ENCODE results near the gene BOD1.
"Not testable (repeated sequence)": the region's sequence is repeated elsewhere in the genome, so short reads cannot be mapped to it uniquely, and the experiment has no call there.

Gene BOD1

DNA sequence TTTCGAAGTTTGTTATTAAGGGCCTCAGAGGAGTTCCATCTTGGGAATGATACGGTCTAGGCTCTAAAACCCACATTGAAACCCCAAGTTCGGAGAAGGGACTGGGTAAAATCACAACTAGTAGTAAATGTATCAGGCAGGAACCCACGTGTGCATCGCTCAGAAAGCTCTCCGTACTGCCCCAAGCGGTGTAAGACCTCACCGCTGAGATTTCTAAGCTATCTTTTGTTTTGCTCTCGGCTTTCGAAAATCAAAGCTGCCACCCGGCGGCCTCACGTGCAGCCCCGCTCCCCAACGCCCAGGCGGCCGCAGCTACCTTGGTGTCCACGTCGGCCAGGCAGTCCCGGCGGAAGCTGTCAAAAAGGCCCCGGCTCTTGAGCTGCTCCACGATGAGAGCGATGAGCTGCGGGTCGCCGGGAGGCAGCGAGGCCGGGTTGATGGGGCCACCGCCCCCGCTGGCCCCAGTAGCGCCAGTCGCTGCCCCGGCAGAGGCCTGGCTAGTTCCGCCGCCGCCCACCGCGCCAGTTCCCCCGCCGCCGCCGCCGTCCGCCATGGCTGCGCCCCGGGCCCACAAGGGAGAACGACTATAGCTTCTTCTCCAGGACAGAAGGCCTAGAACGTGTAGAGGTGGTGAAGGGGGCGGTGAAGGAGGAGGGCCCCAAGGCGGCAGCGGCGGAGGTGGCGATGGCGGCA is 420 bp downstream of the BOD1 start:
- peak; percentile 69 for DNase-seq (ENCODE audit: low spot score)

DNA sequence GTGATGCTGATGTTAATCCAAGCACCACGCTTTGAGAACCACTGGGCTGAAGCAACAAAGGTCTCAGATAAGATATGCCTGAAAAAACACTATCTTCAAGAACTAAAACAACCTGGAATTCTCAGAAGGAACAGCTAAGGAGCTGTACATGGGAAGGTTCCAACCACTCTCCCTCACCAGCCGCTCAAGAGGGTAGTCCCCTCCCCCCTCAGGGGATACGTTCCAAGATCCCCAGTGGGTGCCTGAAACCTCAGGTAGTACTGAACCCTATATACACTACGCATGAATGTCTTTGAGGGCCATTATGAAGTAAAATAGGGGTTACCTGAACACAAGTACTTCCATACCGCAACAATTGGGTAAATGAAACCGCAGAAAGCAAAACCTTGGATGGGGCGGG is 1.9 kb downstream of the BOD1 start:
- no peak for DNase-seq (ENCODE audit: low spot score)

DNA sequence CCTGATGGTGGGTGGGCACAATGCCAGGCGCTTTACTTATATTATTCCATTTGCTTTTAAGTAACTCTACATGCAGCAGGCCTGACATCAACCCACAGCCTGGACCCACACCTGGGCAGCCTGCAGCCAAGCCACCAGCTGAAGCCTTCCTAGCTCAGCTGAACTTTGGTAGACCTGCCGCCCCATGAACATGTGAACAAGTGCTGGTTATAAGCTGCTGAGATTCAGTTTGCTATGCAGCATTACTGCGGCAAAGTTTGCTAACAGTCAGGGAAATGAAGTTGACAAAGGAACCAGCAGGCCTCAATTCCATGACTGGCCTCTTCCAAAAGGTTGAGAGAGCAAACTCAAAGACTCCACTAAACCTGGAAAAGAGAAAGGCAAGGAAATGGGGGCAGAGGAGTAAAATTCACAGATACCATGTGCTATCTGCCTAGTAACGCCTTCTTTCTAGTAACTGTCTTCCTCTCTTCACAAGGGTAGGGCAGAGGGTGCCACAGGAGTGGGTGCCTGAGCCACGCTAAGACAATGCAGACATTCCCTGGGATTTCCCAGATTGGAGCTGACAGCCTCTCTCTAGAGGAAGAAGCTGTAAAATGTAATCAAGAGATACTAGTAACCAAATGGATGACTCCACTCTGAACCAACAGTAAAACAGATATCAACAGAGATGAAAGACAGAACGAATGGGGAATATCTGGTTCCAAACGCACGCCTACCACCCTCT is 2.9 kb downstream of the BOD1 start:
- DNase-seq (ENCODE audit: low spot score) = no peak

DNA sequence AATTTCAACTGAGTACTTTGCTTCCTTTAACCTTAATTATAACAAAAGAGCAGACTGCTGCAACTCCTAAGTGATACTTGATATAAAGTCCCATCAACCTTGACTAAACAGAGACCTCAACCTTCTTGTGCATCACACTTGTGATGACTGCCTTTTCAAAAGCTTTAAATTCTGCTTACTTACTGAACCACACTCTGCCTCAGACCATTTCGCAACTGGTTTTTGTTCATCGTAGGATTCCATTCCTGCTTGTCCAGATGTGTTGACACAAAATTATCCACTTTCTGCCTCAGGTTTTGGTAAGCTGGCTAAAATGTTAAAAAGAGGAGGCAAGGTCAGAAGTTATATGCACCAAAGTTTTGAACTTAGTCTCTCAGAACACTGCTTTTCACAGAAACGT is 3.5 kb downstream of the BOD1 start:
- DNase-seq (ENCODE audit: low spot score) = no peak

DNA sequence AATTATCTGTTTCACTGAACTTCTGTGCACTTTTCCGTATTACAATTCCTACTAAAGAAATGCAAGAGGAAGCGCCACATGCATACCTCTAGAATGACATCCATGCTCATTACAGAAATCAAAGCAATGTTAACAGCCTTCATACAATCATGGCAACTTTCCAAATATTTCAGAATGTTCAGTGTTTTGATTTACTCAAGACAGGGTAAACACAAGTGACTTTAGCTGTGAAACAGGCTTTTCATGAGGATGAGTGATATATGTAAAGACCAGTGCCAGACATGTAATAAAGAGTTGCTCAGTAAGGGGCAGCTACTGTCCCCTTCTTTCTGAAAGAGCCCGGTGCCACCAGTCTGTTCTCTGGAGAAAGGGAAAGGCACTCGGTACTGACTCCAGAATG is 4.7 kb downstream of the BOD1 start:
- no peak for DNase-seq (ENCODE audit: low spot score)

DNA sequence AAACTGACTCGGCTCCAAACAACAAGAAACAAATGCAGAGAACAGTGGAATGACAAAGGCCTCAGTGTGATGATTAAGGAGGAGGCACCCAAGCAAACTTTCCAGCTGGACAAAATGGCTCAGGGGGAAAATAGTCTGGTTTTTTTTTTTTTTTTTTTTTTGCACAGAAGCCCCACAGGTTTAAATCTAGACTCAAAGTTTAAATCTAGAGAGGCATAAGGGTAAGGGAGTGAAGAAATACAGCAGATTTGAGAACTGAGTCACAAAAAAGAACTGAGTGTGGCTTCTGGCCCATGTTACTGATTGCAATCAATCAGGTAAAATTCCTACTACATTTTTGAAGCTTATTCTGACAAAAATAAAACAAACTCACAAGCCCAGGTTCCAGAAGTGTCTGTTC is 12.3 kb downstream of the BOD1 start:
- DNase-seq (ENCODE audit: low spot score) = no peak

DNA sequence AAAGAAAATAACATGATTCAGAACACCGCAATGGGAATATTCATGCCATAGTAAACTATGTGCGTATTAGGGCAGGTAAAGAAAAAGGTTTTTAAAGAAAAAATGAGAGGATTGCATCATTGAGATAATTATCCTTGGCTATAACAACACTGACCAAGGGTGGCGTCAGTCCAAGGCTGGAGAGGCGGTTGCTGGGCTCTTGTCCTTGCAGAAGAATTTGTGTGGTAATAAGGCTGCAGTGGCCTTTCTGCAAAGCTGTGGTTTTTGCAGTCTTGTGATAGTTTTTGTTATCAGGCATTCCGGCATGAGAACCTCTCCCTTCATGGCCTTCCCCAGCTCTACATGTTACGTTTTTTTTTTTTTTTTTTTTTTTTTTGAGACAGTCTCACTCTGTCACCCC is 14.0 kb downstream of the BOD1 start:
- no peak for DNase-seq (ENCODE audit: low spot score)

DNA sequence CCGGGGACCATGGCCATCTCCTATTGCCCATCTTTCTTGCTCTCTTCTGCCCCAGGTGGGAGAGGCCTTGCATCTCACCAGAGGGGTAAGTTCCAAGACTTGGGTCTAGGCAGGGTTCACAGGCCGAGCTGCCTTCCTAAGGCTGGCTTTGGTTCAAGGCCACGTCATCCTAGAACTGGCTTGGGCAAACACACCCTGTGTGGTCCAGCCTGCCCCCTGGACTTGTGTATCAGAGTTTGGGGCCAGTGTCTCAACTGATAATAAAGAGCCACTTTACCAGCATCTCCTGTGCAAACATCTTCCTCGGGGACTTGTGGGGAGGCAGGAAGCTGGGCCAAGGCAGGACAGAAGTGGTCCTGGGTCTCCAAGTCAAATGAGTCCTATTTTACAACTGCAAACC is 17.8 kb downstream of the BOD1 start:
- DNase-seq (ENCODE audit: low spot score) = no peak

DNA sequence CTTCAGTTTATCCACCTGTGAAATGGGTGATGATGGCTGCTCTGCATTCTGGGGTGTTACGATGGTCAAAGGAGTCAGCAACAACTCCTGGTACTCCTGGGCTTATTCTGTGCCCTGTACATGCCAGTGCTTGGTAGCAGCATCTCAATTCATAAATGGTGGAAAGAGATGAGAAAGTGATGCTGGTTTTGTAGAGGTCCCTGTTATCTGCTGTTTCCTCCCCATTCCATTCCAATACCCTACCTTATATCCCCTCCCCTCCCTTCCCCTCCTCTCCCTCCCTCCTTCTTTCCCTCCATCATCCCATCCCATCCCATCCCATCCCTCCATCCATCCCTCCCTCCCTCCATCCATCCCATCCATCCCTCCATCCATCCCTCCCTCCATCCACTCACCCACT is 19.1 kb downstream of the BOD1 start:
- DNase-seq (ENCODE audit: low spot score) = no peak

DNA sequence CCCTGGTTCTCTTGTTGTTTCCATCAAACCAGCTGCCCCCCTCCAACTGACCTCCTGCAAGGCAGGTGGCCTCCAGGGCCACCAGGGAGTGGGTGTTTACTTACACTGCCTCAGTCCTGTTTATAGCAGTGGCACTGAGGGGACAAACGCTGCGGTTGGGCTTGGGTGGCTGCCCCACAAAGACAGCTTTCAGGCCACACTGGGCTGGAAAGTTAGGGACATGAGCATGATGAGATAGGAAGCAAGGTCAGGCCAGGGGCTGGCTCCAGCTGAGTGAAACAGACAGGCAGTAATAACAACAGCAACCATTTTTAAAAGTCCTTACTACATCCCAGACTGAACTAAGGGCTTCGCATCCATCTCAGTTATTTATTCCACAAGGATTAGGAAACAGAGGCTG is 20.6 kb downstream of the BOD1 start:
- DNase-seq (ENCODE audit: low spot score) = no peak

DNA sequence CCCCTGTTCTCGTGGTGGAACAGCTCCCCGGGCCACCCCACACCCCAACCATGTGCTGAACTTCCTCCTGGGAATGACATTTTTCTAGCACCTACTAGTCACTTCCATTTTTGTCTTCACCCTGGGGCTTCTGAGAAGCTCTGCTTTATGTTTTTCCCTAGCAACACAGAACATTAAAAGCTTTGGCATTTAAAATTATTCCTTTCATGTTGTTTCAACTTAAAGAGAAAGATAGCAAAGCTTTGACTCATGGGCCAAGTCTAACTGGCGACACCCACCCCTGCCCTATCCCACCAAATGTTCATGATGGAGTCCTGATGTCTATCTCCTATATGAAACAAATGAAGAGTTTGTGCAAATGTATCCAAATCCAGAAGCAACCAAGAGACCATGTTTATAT is 22.4 kb downstream of the BOD1 start:
- DNase-seq (ENCODE audit: low spot score) = no peak

DNA sequence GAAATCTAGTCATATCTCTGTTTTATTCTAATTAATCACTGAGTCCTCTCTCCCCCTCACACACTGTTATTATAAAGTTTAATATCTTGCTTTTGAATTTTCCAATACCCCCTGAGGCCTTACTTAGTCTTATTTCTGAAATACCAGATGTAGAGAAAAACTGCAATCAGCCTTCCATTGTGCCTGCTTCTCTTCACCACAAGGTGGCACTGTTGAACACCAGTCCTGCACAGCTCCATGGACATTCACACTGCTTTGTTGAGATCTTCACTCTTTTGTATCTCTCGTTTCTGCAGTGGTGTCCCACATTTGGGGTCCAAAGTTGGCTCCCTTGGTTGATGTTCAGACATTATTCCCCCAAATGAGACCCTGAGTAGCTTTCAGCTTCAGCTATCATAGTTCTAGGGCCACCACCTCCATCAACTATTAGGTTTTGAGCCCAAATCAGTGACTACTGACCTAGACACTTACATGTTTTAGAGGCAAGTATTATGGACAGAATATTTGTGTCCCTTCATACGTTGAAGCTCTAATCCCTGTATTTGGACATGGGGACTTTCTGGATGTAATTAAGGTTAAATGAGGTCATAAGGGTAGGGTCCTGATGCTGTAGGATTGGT is 24.3 kb downstream of the BOD1 start:
- no peak for DNase-seq (ENCODE audit: low spot score)

DNA sequence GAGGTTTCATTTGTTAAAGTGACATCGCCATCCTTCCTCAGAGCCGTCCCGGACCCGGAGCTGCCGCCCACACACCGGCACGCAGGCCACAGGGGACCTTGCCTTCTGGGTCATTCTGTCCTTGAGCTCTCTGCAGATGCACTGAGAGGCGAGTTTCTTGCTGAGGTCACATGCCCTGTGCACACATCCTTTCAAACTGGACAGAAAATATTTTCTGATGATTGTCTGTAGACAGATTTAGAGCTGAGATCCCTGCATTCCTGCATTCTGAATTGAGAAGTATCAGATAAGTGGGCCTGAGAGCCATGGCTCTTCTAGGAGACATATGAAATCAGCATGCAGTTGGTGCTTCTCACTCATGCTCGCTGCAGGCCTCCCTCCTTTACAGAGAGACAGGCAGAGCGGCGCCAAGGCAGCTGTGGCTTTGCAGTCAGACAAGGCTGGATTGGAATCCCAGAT is 25.4 kb downstream of the BOD1 start:
- no peak for DNase-seq (ENCODE audit: low spot score)

DNA sequence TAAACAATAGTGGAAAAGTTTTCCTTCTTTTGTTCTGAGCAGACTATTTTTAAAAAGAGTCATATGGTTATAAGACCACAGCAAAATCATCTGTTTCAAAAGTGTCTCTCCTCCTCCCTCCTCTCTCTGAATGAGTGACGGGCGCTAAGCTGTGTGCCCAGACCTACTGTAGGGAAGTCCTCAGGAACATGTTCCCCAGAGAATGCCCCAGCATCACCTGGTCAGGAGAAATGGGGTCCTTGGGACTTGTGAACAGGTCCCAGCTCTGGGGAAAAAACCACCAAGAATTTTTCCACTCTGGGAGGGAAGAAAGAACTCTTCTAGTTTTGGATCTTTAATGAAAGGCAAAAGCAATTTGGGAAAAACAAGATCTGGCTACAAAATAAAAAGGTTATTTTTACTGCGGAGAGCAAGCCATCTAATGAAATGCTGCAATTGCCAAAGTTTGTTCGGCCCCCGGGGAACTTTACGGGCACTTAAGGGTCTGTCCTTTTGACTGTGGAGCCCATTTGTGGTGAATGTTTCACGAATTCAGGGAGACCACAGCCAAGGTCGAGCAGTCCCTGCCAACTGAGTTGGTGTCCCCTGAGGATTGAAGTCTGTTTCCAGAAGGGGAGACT is 25.9 kb downstream of the BOD1 start:
- DNase-seq (ENCODE audit: low spot score) = no peak

DNA sequence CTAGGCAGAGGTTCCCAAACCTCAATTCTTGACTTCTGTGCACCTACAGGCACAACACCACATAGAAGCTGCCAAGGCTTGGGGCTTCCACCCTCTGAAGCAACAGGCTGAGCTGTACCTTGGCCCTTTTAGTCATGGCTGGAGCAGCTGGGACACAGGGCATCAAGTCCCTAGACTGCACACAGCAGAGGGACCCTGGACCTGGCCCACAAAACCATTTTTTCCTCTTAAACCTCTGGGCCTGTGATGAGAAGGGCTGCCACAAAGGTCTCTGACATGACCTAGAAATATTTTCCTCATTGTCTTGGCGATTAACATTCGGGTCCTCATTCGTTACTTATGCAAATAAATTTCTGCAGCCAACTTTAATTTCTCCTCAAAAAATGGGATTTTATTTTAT is 30.3 kb downstream of the BOD1 start:
- not testable (repeated sequence) for DNase-seq (ENCODE audit: low spot score)

DNA sequence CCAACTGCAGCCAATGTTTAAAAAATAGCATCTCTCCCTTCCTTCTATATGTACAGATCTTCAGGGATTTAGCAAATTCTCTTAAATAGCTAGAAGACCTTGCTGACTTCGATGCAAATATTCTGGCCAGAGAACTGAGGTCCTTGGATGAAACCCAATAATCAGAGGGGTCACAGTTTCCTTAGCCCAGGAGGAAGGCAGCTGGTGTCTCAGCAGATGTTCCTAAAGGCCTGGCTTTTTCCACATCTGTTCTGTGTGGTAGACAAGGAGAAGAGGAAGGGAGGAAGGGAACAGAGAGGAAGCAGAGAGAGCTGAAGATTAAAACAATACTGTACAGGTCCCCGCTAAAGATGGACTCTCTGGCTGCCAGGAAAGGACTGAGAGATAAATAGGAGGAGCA is 33.1 kb downstream of the BOD1 start:
- no peak for DNase-seq (ENCODE audit: low spot score)

DNA sequence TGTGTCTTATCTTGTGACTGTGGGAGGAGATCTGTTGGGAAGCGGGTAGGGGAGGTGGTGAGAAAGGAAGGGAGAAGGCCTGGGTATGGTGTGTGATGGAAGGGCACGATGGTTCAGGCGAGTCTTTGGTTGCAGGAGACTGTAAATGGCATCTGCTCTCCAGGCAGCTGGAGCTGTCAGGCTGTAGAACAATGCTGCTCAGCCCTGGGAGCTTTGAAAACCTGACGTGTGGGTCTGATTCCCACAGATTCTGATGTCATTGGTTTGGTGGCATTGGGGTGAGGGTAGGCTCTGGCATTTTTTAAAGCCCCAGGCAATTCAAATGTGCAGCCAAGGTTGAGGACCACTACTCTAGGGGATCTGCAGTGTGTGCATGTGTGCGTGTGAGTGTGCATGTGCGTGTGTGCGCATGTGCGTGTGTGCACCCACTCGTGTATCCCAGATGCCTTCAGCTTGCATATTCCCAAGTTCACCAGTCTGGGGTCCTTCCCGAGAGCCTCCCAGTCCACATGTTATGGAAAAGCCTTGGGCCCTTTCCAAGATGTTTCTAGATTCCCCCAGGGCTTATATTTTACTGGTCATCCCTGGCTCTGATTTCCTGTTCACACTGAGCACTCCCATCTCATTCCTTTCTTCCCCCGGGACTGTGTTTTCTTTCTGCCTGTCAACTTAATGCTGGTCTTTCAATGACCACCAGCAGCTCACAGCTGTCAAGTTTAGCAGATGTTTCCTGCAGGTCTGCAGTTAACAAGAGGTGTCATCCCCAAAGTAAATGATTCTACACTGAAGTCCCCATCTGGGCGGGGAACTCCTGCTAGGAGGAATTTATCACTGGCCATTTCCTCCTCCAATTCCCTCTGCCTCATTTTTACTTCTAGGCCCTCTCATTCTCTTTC is 34.0 kb downstream of the BOD1 start:
- DNase-seq (ENCODE audit: low spot score) = no peak

DNA sequence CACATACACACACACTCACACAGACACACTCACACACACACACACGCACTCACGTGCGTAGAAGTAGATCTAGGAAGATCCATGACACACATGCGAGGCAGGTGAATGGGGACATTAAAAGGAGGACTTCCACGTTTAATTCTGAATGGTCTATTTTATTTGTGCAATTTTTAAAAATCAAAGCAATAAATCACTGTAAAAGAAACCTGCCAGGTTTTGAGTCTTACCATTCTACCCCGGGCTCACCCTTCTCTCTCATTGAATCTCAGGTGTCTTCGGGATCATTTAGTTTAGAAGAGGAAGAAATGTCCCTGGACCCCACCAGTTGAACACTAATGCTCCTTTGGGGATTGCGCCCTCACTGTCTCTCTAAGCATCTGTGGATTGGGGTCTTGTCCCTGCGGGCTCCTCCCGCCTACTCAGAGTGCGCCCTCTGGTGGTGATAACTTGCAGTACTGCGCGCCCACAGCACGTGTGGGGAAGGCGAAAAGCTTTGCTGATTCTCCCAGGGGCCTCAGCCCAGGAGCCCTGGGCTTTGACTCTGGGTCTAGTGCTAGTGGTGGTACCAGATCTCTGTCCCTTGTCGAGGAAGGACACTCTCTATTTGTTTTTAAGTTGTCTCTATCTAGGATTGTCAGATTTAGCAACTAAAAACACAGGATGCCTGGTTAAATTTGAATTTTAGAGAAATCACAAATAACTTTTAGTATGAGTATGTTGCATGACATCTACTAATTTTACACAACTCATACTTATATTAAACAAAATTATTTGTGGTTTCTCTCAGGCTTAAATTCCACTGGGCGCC is 34.8 kb downstream of the BOD1 start:
- DNase-seq (ENCODE audit: low spot score) = no peak

DNA sequence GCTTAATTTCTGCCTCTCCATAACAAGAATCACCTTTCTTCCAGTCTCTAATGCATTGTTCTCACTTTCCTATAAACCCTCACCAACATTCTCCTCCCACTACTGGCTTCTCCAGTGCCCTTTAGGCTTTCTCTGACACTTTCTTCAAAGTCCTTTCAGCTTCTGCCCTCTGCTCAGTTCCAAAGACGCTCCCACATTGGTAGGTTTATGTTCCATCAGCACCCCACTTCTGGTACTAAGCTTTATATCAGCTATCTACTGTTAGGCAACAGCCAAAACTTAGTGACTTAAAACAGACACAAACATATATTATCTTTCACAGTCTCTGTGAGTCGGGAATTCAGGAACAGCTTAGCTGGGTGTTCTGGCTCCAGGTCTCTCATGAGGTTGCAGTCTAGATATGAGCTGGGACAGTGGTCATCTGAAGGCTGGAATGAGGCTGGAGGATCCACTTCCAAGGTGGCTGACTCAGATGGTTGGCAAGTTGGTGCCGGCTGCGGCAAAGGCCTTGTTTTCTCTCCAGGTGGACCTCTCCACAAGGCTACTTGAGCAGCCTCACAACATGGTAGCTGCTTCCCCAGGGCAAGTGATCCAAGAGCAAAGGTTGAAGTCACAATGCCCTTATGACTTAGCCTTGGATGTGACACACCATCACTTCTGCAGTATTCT is 37.4 kb downstream of the BOD1 start:
- DNase-seq (ENCODE audit: low spot score) = no peak

DNA sequence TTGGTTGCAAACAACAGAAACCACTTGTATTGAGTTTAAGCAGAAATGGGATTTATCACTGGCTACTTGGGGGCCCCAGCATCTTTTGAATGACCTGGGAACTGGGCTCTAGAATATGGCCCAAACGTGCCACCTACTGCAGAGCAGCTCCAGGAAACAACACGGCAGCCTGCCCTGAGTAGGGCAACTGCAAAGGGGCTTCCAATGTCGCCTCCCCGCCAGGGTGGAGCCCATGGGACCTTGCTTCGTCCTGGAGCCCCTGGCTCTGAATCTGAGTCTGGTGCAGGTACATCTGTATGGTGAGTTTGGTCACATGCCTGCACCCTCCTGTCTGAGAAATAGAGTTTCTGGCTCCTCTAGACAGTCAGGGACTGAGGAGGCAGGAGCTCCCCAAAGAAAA is 38.6 kb downstream of the BOD1 start:
- DNase-seq (ENCODE audit: low spot score) = no peak

DNA sequence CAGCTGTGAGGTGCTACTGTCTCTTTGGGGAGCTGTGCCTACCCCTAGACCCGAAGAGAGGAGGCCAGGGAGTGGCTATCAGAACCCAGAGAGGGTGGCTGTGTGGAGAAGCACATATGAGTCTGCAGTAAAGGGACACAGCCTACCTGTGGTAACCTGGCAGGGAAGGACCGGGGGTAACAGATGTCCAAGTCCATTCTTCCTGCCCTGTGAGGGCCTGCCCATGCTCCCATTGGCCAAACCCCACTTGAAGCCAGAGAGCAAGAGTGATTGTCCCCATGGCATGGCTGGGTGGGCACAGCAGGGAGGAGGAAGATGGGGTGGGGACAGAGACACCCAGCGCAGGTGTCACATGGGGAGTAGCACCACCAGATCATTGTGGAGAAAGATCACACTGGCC is 39.3 kb downstream of the BOD1 start:
- DNase-seq (ENCODE audit: low spot score) = no peak
